Fibroblast of skin of right quadriceps (primary cell): ENCODE measurements around the gene DRD1.
"Not testable (repeated sequence)": the region's sequence is repeated elsewhere in the genome, so short reads cannot be mapped to it uniquely, and the experiment has no call there.

ENCODE experiments used
- DNase-seq: peaks from one replicate; pipeline ENCODE4 v3.0.0-alpha.2; 2013

Gene DRD1

DNA sequence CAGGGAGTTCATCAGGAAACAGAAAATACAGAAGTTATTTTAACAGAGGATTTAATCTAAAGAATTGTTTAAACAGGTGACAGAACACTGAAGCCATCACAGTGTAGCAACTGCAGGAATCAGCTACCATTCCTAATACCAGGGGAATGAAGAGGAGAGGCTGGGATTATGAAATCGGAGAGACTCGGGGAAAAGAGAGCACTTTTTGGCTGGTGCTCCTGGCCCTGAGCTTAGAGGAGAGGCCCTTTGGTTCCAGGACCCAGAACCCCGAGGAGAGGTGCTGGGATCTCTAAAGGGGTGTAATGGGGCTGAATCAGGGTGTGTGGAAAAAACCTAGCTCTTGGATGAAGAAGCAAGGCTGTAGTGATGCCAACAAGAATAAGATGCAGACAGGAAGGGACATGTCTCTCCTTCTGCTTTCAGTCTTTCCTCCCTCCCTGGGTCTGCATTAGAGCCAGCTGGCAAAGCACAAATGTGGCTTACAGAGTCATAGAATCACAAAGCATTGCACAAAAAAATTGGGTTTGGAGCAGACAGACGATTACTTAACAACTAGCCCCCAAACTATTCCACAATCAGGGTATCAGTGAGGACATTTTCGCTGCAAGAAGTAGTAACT lies 22.8 kb upstream of the DRD1 start:
- no peak for DNase-seq

DNA sequence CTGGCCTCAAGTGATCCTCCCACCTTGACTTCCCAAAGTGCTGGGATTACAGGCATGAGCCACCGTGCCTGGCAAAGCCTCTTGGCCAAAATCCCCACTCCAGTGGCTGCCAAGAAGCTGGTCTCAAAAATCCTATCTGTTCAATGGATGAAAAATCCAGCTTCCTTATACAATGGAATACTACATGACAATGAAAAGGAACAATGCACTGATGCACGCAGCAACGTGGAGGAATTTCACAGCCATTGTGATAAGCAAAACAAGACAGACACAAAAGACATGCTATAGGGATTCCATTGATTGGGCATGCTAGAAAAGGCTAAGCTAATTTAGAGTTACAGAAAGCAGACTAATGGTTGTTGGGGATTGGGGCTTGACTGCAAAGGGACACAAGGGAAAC lies 21.3 kb upstream of the DRD1 start:
- no peak for DNase-seq

DNA sequence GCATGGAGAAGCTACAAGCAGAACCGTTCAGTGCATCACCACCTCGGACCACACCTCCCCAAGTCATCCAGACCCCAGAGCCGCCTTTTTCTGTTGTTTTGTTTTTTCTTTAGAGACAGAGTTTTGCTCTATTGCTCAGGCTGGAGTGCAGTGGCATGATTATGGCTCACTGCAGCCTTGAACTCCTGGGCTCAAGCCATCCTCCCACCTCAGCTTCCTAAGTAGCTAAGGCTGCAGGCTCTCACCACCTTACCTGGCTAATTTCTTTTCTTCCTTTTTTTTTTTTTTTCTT lies 20.9 kb upstream of the DRD1 start:
- no peak for DNase-seq

DNA sequence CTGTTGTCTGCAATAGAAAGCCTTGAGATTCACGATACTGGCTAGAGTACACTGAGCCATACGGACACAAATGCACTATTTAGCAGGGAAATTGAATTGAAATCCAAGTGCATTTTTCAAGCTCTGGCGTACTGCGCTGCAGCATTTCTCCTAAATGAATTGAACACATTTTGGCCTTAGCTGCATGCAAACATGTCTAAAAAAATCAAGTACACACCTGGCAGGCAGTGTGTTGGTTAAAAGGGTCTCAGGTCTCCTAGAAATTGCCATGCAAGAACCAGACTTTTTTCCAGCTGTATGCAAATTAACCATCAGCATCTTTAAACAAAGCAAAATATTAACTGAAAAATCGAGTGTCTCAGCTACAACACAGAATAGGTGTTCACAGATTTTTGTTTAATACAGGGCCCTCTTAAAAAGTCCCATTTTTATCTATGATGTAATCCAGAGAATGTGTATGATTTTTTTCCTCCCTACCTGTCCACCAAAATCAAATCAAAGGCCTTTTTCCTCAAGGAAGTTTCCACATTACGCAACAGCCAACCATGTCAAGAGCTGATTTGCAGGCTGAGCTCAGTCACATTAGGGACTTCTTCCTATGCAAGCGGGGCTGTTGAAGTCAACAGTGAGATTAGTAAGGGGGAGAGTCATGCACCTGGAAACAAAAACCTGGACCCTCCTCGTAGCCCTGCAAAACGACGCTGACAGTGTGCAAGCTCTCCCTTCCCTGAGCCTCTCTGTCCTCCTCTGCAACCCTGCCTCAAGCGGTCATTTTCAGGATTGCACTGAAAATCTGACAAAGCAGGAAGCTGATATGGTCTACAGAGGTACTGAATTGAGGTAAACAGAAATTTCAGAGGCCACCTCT lies 20.3 kb upstream of the DRD1 start:
- peak; percentile 24 for DNase-seq

DNA sequence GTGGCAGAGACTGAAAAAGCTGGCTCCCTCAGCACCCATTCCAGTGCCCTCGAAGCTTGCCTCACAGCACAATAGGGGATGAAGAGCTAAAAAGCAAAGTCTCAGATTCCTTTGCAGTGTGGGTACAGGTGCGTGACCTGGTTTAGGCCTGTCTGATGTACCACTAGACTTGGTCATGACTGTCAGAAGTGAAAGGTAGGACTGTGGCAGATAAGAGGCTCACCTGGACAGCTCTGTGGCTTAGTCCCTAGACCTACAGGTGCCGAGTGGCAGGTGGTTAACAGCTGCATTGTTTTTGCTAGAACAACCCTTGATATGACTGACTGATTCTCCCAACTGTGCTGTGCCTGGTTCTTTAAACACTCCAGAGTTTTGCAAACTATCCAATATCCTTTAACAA lies 19.7 kb upstream of the DRD1 start:
- DNase-seq = no peak

DNA sequence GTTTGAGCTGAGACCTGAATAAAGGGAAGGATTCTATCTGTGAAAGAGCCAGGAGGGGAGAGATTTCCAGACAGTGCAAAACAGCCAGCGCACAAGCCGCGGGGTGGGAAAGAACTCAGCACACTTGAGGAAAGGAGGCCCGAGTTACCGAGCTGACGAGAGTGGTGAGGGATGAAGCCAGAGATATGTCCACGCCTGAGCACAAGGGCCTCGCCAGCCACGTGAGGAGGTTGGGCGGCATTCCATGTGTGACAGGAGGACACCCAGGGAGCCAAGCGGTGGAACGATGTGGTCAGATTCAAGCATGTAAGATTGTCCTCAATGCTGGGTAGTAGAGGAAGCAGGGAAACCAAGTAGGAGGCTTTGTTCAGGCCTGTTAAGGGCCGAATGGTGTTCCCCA lies 17.4 kb upstream of the DRD1 start:
- no peak for DNase-seq

DNA sequence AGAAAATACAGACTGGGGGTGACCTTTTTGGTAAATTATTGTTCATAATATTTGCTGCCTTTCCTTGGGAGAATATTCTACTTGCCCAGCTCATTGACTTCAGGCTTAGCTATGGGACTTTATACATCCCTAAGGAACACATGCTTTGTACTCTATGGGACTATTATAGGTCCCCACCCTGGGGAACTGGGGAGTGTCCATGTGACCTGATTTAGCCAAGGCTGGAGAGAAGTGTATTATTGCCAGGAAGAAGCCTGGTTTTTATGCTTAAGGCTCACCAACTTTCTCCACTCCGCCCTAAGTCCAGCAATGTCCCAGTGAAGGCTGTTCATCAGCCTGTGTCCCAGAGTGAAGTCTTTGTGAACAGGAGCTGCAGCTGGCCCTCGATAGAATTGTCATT lies 16.6 kb upstream of the DRD1 start:
- DNase-seq = no peak

DNA sequence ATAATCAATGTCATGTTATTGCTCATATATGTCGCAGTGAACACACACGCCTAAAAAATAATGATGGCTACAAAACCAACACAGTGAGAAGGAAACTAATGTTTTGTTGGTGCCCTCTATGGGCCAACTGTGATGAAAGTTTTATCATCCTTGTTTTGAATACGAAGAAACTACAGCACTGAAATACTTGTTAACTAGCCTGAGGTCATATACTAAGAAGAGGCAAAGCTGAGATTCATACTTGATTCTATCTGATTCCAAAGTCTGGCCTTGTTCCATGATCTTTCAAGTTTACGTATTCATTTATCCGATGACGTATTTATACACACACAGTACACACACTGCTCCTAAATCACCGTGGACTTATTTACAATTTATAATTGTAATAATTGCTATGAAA lies 16.1 kb upstream of the DRD1 start:
- no peak for DNase-seq

DNA sequence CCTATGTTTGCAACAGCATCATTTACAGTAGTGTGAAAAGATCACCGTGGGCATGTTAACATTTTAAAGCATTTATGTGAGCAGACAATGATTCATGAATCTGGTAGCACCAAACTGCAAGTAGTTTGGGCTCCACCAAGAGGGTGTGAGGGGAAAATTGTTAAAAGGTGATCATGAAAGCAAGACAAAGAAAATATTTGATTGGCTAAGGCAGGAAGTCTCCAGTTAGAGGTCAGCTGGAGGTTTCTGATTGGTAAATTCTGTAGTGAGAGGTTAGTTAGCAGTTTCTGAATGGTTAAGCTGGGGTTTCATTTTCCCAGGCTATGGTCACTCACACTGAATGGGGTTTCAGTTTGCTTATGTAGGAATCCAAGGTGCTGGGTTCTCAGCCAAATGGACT lies 13.5 kb upstream of the DRD1 start:
- no peak for DNase-seq

DNA sequence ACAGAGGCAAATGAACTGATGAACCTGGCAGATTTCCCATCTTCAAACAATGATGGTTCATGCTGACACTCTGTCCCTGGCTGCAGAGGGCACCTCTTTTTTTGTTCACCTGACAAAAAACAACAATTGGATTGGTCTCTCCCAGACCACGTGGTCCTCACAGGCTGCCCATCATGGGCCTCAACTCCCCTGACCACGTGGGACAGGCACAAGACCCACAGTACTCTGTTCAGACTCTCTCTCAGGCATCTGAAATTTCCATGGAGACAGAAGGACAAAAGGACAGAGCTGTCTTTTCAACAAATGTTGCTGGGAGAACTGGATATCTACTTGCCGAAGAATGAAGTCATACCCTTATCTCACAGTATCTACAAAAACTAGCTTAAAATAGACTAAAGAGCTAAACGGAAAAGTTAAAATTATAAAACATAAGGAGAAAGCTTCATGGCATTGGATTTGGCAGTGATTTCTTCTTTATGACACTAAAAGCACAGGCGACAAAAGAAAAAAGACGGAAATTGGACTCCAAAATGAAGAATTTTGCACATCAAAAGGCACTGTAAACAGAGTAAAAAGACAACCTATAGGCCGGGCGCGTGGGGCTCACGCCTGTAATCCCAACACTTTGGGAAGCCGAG lies 12.2 kb upstream of the DRD1 start:
- DNase-seq = no peak

DNA sequence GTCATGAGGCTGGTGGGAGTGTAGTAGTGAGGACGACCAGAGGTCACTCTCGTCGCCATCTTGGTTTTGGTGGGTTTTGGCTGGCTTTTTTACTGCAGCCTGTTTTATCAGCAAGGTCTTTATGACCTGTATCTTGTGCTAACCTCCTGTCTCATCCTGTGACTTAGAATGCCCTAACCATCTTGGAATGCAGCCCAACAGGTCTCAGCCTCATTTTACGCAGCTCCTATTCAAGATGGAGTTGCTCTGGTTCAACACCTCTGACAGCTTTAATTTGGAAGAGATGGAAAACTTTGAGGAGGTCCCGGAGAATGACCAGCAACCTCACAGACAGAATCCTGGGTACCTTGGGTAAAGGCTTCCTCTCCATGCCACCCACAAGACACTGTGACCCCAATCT lies 10.4 kb upstream of the DRD1 start:
- DNase-seq = not testable (repeated sequence)

DNA sequence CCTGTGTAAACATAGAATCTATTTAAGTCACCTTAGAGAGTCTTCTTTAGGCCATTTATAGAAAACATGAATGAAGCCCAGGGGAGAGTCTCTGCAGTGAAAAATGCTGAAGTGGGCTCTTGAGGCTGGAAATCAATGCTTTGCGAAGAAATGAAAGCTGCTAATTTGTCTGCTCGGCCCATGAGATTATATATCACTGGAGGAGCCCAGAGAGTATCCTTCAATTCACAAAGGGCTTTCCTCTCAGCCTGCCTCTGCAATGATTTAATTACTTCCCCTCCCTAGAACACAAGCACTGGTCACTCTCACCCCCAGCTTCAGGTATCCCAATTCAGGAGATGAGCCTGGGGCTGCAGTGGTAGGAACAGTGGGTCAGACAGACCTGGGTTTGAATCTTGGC lies 8.2 kb upstream of the DRD1 start:
- no peak for DNase-seq

DNA sequence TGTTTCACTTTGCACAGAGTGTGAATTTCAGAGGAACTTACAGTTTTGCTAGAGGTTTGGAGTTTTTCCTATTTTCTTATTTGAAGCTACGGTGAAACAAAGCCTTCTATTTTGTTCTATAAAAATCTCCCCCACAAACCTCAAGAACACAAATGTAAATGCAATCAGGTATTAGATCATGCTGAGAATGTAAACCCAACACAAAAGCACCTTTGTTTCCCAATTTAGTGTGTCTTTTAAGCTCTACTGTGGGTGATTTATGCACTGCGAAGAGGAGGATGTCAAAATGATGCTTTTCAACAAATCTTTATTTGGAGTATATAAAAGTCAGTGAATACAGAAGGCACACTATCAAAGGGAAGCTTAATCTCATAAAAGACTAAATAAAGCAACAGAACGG lies 4.3 kb upstream of the DRD1 start:
- no peak for DNase-seq

DNA sequence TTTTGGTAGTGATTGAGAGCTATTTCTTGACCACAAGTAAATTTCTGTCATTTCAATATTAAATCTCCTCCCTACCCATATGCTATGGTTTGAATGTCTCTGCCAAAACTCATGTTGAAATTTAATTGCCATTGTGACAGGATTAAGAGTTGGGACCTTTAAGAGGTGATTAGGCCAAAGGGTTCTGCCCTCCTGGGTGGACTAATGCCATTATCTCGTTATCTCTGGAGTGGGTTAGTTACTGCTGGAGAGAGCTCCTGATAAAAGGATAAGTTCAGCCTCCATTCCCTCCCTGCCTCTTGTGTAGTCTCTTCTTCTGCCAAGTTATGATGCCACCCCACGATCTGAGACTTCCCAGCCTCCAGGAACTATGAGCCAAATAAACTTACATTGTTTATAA lies 3.6 kb upstream of the DRD1 start:
- DNase-seq = no peak

DNA sequence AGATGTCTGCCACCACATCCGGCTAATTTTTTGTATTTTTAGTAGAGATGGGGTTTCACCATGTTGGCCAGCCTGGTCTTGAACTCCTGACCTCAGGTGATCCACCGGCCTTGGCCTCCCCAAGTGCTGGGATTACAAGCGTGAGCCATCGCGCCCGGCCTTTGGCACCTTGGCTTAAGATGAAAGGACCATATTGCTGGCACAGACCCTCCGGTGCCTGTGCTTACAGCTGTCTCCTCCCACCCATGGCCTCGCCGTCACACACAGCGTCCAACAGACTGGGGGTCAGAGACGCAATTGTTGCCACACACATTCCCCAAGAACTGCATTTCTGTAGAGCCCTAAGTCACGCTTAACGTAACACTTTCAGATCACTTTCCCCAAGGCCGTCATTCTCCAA lies 2.4 kb upstream of the DRD1 start:
- DNase-seq = not testable (repeated sequence)

DNA sequence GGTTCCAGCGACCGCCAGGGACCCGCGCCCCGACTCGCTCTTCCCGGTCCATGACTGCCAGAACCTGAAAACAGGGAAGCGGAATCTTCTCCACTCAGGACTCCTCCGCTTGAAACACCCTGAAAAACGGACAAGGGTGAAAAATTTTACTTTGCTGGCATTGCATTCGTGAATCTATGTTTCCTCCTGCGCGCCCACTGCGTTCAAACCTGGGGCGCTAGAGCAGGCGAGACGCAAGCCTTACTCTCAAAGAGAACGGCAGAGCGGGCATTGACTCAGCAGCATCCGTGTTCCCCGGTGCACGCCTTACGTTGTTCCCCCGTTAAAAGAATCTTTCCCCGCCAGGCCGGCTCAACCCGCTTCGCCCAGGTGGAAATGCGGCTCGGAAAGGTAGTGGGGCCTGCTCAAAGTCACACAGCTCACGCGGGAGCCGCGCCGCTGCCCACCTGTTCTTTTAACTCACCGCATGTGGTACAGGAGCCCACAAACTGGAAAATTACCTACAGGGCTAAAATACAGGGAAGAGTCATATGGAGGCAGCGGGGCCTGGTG lies 999 bp upstream of the DRD1 start:
- no peak for DNase-seq

DNA sequence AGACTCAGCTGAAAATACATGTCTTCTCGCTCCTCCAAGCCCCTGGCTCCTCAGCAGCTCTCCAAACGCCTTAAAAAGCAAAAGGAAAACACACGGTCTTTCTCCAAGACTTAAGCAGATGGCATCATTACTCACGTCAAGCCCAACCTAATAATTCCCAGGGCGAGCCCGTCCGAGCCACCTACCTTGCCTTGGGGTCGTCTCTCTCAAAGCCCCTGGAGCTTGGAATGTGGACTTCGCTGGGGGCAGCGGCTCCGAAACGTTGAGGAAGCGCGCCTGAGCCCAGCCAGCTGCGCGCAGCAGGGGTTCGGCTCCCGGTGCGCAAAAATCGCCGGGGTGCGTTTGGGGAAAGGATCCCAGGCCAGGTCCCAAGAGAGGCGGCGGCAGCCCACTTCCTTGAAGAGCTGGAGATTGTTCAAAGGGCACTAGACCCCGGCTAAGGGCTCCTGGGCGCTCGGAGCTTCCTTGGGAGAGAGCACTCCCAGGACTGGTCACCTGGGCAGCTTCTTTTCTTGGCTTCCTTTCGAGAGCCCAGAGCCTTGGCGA lies 395 bp downstream of the DRD1 start:
- no peak for DNase-seq

DNA sequence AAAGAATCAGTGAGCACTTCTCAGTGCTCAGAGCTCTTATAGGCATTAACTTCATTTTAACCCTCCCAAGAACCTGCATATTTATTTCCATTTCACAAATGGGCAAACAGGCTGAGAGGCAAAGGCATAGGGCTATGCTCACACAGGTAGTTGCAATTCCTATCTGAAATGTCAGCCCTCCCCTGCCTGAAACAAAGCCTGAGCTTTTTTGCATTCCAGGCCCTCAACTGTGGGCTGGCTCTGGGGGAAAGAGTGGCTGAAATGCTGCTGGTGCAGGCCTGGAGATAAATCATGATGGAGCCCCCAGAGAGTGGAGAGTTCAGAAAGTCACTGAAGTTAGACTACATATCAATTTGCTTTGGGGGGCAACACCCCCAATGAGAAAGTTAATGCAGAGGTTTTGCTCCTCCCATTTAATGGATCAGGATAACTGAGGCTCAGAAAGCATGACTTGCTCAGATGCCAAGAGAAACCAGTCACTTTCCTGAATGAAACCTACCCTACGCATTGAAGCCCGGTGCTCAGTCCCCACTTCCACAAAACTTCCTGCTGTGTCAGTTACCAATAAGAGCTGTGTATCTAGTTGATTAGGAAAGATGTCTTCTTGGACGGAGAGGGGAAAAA lies 5.6 kb downstream of the DRD1 start:
- no peak for DNase-seq

DNA sequence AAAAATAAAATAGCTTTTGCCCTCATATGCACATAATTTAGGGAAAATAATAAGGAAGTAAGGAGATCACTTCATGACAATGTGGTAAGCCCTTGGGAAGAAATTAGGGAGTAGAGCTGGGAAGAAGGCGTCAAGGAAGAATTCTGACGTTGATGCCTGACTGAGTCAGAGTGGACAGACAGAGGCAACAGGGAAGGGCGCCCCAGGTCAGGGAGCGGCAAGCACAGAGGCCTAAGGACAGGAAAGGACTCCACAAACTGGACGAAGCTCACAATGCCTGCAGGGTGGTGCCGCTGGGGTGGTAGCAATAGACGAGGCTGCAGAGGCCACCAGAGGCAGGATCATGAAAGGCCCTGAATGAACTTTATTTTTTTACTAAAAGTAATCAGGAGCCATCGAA lies 7.6 kb downstream of the DRD1 start:
- no peak for DNase-seq

DNA sequence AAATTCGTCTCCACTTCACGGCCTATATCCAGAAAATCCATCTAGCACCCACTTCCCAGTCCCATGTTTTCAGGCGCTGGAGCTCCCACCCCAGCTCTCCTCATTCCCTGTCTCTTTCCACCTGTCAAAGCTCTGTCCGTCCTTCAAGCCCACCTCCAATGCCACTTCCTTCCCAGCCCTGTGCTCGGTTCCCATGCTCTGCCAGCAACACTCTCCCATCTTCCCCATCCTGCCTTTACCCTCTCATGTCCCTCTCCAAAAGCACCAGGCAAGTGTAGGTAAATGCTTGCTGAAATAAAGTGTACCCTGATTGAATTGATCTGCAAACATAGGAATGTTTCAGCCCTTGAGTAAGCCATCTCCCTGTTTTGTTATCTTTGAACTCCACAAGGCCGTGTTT lies 9.2 kb downstream of the DRD1 start:
- no peak for DNase-seq

DNA sequence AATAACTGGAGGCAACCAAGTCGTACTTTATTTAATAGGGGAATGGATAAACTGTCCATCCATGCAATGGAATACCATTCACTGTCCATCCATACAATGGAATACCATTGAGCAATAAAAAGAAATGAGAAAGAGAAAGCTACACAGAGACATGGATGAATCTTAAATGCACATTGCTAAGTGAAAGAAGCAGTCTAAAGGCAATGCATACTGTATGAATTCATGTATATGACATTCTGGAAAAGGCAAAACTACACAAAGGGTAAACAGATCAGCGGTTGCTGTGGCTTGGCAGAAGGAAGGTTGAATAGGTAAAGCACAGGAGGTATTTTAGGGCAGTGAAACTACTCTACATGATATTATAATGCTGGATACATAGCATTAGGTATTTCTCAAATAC lies 16.2 kb downstream of the DRD1 start:
- DNase-seq = no peak

DNA sequence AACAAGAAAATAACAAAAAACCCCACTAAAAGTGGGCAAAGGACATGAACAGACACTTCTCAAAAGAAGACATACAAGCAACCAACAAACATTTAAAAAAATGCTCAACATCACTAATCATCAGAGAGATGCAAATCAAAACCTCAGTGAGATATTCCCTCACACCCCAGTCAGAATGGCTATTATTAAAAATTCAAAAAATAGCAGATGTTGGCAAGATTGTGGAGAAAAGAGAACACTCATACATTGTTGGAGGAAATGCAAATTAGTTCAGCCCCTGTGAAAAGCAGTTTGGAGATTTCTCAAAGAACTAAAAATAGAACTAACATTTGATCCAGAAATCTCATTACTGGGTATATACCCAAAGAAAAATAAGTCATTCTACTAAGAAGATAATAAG lies 19.4 kb downstream of the DRD1 start:
- not testable (repeated sequence) for DNase-seq

DNA sequence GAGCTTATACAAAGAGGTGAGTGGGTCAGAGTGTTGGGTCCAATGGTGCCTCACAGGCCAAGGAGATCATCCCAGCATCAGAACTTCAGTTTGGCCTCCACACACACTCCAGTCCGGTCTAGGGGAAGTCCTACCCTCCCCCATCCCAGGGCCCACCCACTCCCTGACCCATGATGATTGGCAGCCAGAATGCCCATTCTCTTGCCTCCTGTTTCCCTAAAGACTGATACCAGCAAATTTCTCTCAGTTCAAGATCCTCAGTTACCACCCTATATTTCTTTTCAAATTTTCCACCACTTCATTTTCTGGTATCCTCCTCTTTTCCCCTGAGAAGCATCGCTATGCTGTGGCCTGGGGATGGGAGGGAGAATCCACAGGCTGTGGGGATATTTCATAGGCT lies 21.9 kb downstream of the DRD1 start:
- no peak for DNase-seq

DNA sequence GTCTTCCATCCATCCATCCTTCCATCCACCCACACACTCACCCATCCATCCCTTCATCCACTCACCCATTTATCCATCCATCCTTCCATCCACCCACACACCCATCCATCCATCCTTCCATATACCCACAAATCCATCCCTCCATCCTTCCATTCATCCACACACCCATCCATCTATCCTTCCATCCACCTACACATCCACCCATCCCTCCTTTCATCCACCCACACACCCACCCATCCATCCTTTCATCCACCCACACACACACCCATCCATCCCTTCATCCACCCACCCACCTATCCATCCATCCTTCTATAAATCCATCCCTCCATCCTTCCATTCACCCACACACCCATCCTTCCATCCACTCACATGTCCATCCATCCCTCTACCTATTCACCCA lies 23.6 kb downstream of the DRD1 start:
- no peak for DNase-seq
